Measurements from ENCODE around the gene AP2B1.

- TF ChIP-seq CTCF (IDR thresholded peaks at IDR 0.05) (no peak), ZFX (IDR thresholded peaks at IDR 0.05; ENCODE audit: borderline replicate concordance) (no peak)
Measured at GRCh38 chr17:35668802-35669201, 81.7 kb downstream of the AP2B1 start.
